ENCODE measurements around the gene GMCL1.

DNA sequence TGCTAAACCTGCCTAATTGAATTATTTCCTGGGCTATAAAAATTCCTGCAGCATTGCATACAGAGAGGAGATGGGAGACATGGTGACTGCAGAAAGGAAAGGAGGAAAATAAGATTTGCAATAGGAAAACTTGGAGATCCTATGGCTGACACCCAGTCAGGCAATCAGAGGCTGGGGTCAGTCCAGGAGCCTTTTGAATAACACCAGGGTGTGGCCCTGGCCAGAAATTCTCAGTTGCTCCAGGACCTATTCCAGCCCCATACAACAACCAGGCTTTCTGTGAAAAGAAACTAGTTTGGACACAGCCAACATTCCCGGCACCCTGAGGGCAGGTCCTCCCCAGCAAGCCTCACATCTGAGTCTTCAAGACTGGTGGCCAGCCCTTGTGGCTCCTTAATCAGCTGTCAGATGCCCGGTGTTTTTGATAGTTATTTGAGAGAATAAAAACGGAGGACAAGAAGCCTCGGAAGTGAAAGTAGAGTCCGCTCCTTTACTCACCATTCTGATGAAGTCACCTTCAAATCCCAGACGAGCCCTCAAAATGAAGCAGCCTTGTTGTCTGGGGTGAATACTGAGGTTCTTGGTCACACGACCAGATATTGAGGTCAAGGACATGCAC, 31.1 kb upstream of the GMCL1 start:
- TF ChIP-seq, protein P1, sequence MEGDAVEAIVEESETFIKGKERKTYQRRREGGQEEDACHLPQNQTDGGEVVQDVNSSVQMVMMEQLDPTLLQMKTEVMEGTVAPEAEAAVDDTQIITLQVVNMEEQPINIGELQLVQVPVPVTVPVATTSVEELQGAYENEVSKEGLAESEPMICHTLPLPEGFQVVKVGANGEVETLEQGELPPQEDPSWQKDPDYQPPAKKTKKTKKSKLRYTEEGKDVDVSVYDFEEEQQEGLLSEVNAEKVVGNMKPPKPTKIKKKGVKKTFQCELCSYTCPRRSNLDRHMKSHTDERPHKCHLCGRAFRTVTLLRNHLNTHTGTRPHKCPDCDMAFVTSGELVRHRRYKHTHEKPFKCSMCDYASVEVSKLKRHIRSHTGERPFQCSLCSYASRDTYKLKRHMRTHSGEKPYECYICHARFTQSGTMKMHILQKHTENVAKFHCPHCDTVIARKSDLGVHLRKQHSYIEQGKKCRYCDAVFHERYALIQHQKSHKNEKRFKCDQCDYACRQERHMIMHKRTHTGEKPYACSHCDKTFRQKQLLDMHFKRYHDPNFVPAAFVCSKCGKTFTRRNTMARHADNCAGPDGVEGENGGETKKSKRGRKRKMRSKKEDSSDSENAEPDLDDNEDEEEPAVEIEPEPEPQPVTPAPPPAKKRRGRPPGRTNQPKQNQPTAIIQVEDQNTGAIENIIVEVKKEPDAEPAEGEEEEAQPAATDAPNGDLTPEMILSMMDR (IDR thresholded peaks at IDR 0.05) = no peak
- TF ChIP-seq POLR2A (IDR thresholded peaks at IDR 0.05) (no peak), EP300 (IDR thresholded peaks at IDR 0.05) (no peak)
